ENCODE measurements around the gene MYRF.
A peak's percentile ranks its signal among the peaks of the same experiment; 100 is the strongest.

MYRF gene

GRCh38 chr11:61794579-61794978 is 42.1 kb downstream of the MYRF start:
- Histone ChIP-seq H3K4me3 (ENCODE audit: low read length) (no peak overlapping the region), H3K9ac (ENCODE audit: low read depth, low read length) (peak overlapping the region; percentile 26), H3K36me3 (ENCODE audit: insufficient read depth, low read length) (peaks cover 23% of the 10 kb centered on the region), H3K27me3 (ENCODE audit: control insufficient read depth, insufficient read depth, low read length) (no peaks in the 10 kb centered on the region), H3K9me3 (replicated peaks; ENCODE audit: low read length) (no peaks in the 10 kb centered on the region), H3K4me1 (ENCODE audit: control insufficient read depth, insufficient read depth, low read length) (peaks cover 22% of the 10 kb centered on the region), H3K4me2 (ENCODE audit: low read length) (peak overlapping the region; percentile 46)

DNA sequence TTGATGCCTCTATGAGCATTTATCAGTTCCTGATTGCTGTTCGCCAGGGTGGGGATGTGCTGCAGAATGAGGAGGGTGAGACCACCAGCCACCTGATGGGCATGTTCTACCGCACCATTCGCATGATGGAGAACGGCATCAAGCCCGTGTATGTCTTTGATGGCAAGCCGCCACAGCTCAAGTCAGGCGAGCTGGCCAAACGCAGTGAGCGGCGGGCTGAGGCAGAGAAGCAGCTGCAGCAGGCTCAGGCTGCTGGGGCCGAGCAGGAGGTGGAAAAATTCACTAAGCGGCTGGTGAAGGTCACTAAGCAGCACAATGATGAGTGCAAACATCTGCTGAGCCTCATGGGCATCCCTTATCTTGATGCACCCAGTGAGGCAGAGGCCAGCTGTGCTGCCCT is 43.0 kb downstream of the MYRF start:
- no peak overlapping the region for H3K4me2 ChIP-seq (ENCODE audit: low read length)
- peaks cover 22% of the 10 kb centered on the region for H3K4me1 ChIP-seq (ENCODE audit: control insufficient read depth, insufficient read depth, low read length)
- peaks cover 23% of the 10 kb centered on the region for H3K36me3 ChIP-seq (ENCODE audit: insufficient read depth, low read length)
- no peaks in the 10 kb centered on the region for H3K9me3 ChIP-seq (replicated peaks; ENCODE audit: low read length)
- no peak overlapping the region for H3K4me3 ChIP-seq (ENCODE audit: low read length)
- no peak overlapping the region for H3K9ac ChIP-seq (ENCODE audit: low read depth, low read length)
- H3K27me3 ChIP-seq (ENCODE audit: control insufficient read depth, insufficient read depth, low read length) = no peaks in the 10 kb centered on the region

DNA sequence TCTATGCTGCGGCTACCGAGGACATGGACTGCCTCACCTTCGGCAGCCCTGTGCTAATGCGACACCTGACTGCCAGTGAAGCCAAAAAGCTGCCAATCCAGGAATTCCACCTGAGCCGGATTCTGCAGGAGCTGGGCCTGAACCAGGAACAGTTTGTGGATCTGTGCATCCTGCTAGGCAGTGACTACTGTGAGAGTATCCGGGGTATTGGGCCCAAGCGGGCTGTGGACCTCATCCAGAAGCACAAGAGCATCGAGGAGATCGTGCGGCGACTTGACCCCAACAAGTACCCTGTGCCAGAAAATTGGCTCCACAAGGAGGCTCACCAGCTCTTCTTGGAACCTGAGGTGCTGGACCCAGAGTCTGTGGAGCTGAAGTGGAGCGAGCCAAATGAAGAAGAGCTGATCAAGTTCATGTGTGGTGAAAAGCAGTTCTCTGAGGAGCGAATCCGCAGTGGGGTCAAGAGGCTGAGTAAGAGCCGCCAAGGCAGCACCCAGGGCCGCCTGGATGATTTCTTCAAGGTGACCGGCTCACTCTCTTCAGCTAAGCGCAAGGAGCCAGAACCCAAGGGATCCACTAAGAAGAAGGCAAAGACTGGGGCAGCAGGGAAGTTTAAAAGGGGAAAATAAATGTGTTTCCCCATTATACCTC is 43.6 kb downstream of the MYRF start:
- H3K36me3 ChIP-seq (ENCODE audit: insufficient read depth, low read length) = peaks cover 27% of the 10 kb centered on the region
- peaks cover 22% of the 10 kb centered on the region for H3K4me1 ChIP-seq (ENCODE audit: control insufficient read depth, insufficient read depth, low read length)
- no peaks in the 10 kb centered on the region for H3K9me3 ChIP-seq (replicated peaks; ENCODE audit: low read length)
- H3K4me3 ChIP-seq (ENCODE audit: low read length) = no peak overlapping the region
- H3K4me2 ChIP-seq (ENCODE audit: low read length) = no peak overlapping the region
- no peak overlapping the region for H3K9ac ChIP-seq (ENCODE audit: low read depth, low read length)
- H3K27me3 ChIP-seq (ENCODE audit: control insufficient read depth, insufficient read depth, low read length) = no peaks in the 10 kb centered on the region

GRCh38 chr11:61797263-61797944 is 45.0 kb downstream of the MYRF start:
- Histone ChIP-seq H3K36me3 (ENCODE audit: insufficient read depth, low read length) (peaks cover 39% of the 10 kb centered on the region), H3K9ac (ENCODE audit: low read depth, low read length) (peak overlapping the region; percentile 29), H3K27me3 (ENCODE audit: control insufficient read depth, insufficient read depth, low read length) (no peaks in the 10 kb centered on the region), H3K4me1 (ENCODE audit: control insufficient read depth, insufficient read depth, low read length) (peaks cover 16% of the 10 kb centered on the region), H3K4me3 (ENCODE audit: low read length) (no peak overlapping the region), H3K4me2 (ENCODE audit: low read length) (peak overlapping the region; percentile 58), H3K9me3 (replicated peaks; ENCODE audit: low read length) (no peaks in the 10 kb centered on the region)

DNA sequence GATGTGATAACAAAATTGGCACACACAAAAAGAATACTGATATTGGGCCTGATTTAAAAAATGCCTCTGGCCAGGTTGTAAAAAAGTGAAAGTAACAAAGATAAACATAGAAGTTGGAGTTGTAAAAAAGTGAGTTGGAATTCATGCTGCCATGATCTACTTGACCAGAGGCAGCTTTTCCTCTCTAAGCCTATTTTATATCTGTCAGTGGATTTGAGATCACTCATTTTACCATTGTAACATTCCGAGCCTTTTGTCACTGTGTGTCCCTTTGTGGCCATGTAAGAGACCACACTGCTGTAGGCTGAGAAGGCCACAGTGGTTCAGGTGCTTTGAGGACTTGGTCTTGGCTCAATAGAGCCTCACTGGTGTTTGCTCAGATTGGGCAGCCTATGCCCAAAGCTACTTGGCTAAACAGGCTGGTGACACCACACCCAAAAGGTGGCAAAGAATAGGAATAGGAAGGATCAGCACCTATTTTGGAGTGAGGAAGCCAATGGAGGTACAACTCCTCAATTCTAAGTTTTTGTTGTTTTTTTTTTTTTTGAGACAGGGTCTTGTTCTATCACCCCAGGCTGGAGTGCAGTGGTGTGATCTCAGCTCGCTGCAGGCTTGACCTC is 47.3 kb downstream of the MYRF start:
- no peak overlapping the region for H3K9ac ChIP-seq (ENCODE audit: low read depth, low read length)
- H3K36me3 ChIP-seq (ENCODE audit: insufficient read depth, low read length) = peaks cover 62% of the 10 kb centered on the region
- no peaks in the 10 kb centered on the region for H3K27me3 ChIP-seq (ENCODE audit: control insufficient read depth, insufficient read depth, low read length)
- no peak overlapping the region for H3K4me3 ChIP-seq (ENCODE audit: low read length)
- no peak overlapping the region for H3K4me2 ChIP-seq (ENCODE audit: low read length)
- H3K4me1 ChIP-seq (ENCODE audit: control insufficient read depth, insufficient read depth, low read length) = peaks cover 5% of the 10 kb centered on the region
- no peaks in the 10 kb centered on the region for H3K9me3 ChIP-seq (replicated peaks; ENCODE audit: low read length)

- peaks cover 59% of the 10 kb centered on the region for H3K36me3 ChIP-seq (ENCODE audit: insufficient read depth, low read length)
These were observed 48.2 kb downstream of the MYRF start for GRCh38 chr11:61800331-61801281.

DNA sequence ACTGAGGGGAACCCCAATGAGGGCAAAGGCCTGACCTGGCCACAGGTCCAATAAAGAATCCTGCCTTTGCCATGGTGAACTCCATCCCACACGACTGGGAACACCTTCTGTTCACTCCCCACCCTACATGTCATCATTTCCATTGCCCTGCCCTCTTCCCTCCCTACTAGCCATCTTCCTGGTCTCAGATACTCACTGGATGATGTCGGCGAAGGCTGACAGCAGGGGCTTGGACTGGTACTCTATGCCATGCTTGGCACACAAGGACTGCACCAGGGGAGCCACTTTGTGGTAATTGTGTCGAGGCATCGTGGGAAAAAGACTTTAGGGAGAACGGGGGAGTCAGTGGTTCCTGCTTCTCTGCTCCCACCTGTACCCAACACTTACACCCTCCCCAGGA is 50.2 kb downstream of the MYRF start:
- H3K9ac ChIP-seq (ENCODE audit: low read depth, low read length) = no peak overlapping the region

More at GRCh38 chr11:61800331-61801281, 48.2 kb downstream of the MYRF start:
- no peaks in the 10 kb centered on the region for H3K27me3 ChIP-seq (ENCODE audit: control insufficient read depth, insufficient read depth, low read length)
- no peak overlapping the region for H3K4me3 ChIP-seq (ENCODE audit: low read length)
- H3K4me2 ChIP-seq (ENCODE audit: low read length) = no peak overlapping the region
- H3K9ac ChIP-seq (ENCODE audit: low read depth, low read length) = no peak overlapping the region
- no peaks in the 10 kb centered on the region for H3K4me1 ChIP-seq (ENCODE audit: control insufficient read depth, insufficient read depth, low read length)
- no peaks in the 10 kb centered on the region for H3K9me3 ChIP-seq (replicated peaks; ENCODE audit: low read length)

DNA sequence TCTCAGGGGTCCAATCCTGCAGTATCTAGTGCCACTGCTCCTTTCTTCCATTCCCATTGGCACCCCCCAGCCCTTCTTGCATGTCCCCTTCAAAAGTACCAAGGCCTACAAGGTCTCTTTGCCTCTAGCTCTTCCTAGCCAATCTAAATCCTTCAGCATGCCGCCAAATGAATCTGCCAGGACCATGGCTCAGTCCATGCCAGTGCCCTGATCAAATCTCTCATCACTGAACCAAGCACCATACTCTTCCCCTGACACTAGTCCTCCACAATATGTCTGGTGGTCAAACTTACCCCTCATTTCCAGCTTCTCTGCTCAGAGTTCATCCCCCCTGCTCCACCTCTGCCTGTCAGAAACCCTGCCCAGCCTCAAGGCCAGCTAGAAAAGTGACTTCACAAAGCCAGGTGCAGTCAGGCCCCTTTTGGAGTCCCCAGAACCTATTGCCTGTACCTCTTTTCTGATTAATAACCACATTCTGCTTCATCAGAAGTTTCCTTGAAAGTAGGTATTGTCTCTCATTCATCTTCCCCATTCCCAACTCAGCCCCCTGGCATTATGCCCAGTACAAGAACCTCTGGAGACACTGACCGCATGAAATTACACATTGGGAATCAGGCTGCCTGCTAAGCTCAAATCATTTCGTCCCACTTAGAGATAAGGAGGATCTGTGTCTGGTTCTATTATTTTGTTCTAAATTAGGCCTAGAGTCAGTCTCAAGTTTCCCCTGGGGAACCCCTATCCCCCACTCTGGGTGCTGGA is 51.6 kb downstream of the MYRF start:
- H3K4me3 ChIP-seq (ENCODE audit: low read length) = no peak overlapping the region
- no peak overlapping the region for H3K4me2 ChIP-seq (ENCODE audit: low read length)
- no peaks in the 10 kb centered on the region for H3K9me3 ChIP-seq (replicated peaks; ENCODE audit: low read length)
- no peaks in the 10 kb centered on the region for H3K27me3 ChIP-seq (ENCODE audit: control insufficient read depth, insufficient read depth, low read length)
- H3K36me3 ChIP-seq (ENCODE audit: insufficient read depth, low read length) = peaks cover 70% of the 10 kb centered on the region
- H3K4me1 ChIP-seq (ENCODE audit: control insufficient read depth, insufficient read depth, low read length) = no peaks in the 10 kb centered on the region
- H3K9ac ChIP-seq (ENCODE audit: low read depth, low read length) = no peak overlapping the region

More for the DNA sequence above, 50.2 kb downstream of the MYRF start:
- no peaks in the 10 kb centered on the region for H3K27me3 ChIP-seq (ENCODE audit: control insufficient read depth, insufficient read depth, low read length)
- no peaks in the 10 kb centered on the region for H3K4me1 ChIP-seq (ENCODE audit: control insufficient read depth, insufficient read depth, low read length)
- H3K36me3 ChIP-seq (ENCODE audit: insufficient read depth, low read length) = peaks cover 60% of the 10 kb centered on the region
- no peak overlapping the region for H3K4me3 ChIP-seq (ENCODE audit: low read length)
- no peak overlapping the region for H3K4me2 ChIP-seq (ENCODE audit: low read length)
- no peaks in the 10 kb centered on the region for H3K9me3 ChIP-seq (replicated peaks; ENCODE audit: low read length)

GRCh38 chr11:61805146-61805545 is 52.7 kb downstream of the MYRF start:
- peaks cover 69% of the 10 kb centered on the region for H3K36me3 ChIP-seq (ENCODE audit: insufficient read depth, low read length)

GRCh38 chr11:61806785-61807184 is 54.3 kb downstream of the MYRF start:
- Histone ChIP-seq H3K4me2 (ENCODE audit: low read length) (no peak overlapping the region), H3K36me3 (ENCODE audit: insufficient read depth, low read length) (peaks cover 69% of the 10 kb centered on the region), H3K27me3 (ENCODE audit: control insufficient read depth, insufficient read depth, low read length) (no peaks in the 10 kb centered on the region), H3K4me3 (ENCODE audit: low read length) (no peak overlapping the region), H3K4me1 (ENCODE audit: control insufficient read depth, insufficient read depth, low read length) (no peaks in the 10 kb centered on the region), H3K9ac (ENCODE audit: low read depth, low read length) (no peak overlapping the region), H3K9me3 (replicated peaks; ENCODE audit: low read length) (no peaks in the 10 kb centered on the region)

More at GRCh38 chr11:61805146-61805545, 52.7 kb downstream of the MYRF start:
- Histone ChIP-seq H3K9ac (ENCODE audit: low read depth, low read length) (no peak overlapping the region), H3K4me1 (ENCODE audit: control insufficient read depth, insufficient read depth, low read length) (no peaks in the 10 kb centered on the region), H3K4me2 (ENCODE audit: low read length) (no peak overlapping the region), H3K27me3 (ENCODE audit: control insufficient read depth, insufficient read depth, low read length) (no peaks in the 10 kb centered on the region), H3K4me3 (ENCODE audit: low read length) (no peak overlapping the region), H3K9me3 (replicated peaks; ENCODE audit: low read length) (no peaks in the 10 kb centered on the region)

All from skeletal muscle satellite cell (primary cell).